Activated CD8-positive, alpha-beta T cell treated with anti-CD3 and anti-CD28 coated beads, Interleukin-2, amount 10 ng/mL, durations not matched to agents 7 days and 5 days (primary cell): ENCODE results near the gene SPOCD1. TPM values are rescaled to one million over a fixed set of nuclear protein-coding genes. Genes with fewer than 3 reads are reported as not detected.

ENCODE experiments used
- ATAC-seq: fragments of 150-1000 bp; cut with Tn5 transposase; one replicate; pipeline ENCODE4 v1.10.0; 2021; ENCODE audit warnings: moderate library complexity
- CTCF ChIA-PET: fragments of 350-600 bp; sonication (Branson Sonifier 250); formaldehyde crosslinking; loops from one replicate; lab custom pipeline; 2021; ENCODE audit warnings: antibody characterized with exemption; lab: Charles Lee
- POLR2A ChIA-PET: fragments of 350-600 bp; sonication (Branson Sonifier 250); formaldehyde crosslinking; loops from one replicate; lab custom pipeline; 2021; ENCODE audit warnings: antibody characterized with exemption; lab: Charles Lee
- DNase-seq: peaks from one replicate; pipeline ENCODE4 v3.0.0-alpha.2; 2020
- H3K27ac Mint-ChIP-seq: one replicate; pipeline ENCODE4 v1.8.0; 2021; ENCODE audit warnings: mild to moderate bottlenecking, mixed read lengths
- H3K27me3 Mint-ChIP-seq: one replicate; pipeline ENCODE4 v1.8.0; 2021; ENCODE audit warnings: low read depth, mixed read lengths
- H3K36me3 Mint-ChIP-seq: one replicate; pipeline ENCODE4 v1.8.0; 2021; ENCODE audit warnings: low read depth, mixed read lengths
- H3K4me1 Mint-ChIP-seq: one replicate; pipeline ENCODE4 v1.8.0; 2021; ENCODE audit warnings: low read depth, mixed read lengths
- H3K4me3 Mint-ChIP-seq: one replicate; pipeline ENCODE4 v1.8.0; 2021; ENCODE audit warnings: mild to moderate bottlenecking, mixed read lengths
- H3K9me3 Mint-ChIP-seq: one replicate; pipeline ENCODE4 v1.8.0; 2022; ENCODE audit warnings: mixed read lengths; ENCODE audit not compliant: insufficient read depth
- total RNA-seq, 2 experiments: library from RNA; stranded (reverse); gene quantifications; one replicate each; pipeline ENCODE4 v1.2.3, GENCODE V29; 2021

The SPOCD1 gene
- total RNA-seq, 2 experiments from 2014 or later: not detected

GRCh38 chr1:31812158-31812829, 3.5 kb downstream of the SPOCD1 start:
- Mint-ChIP-seq H3K36me3 (no peaks in the 10 kb centered on the region), H3K27ac (no peak overlapping the region), H3K27me3 (peaks cover 6% of the 10 kb centered on the region), H3K4me1 (peaks cover 10% of the 10 kb centered on the region), H3K4me3 (no peak overlapping the region), H3K9me3 (no peaks in the 10 kb centered on the region)
- CTCF ChIA-PET: interaction anchor here (1.2 to 5.8 kb wide), 3 partner anchors 23 to 152 kb away, joined by 3 to 57 read pairs (median 15); no protein-coding TSS in a partner anchor
- ATAC-seq: no peak
- POLR2A ChIA-PET: interaction anchor here (1.0 kb wide), 1 partner anchor 23 kb away, joined by 4 read pairs; no protein-coding TSS in a partner anchor
- no peak for DNase-seq

- H3K27me3 Mint-ChIP-seq: peaks cover 6% of the 10 kb centered on the region
- peaks cover 10% of the 10 kb centered on the region for H3K4me1 Mint-ChIP-seq
- POLR2A ChIA-PET: interaction anchor here (0.6 to 0.7 kb wide), 3 partner anchors 92 to 1588 kb away, joined by 3 to 6 read pairs (median 3); no protein-coding TSS in a partner anchor
- H3K9me3 Mint-ChIP-seq: no peaks in the 10 kb centered on the region
- CTCF ChIA-PET: interaction anchor here (1.0 to 4.8 kb wide), 2 partner anchors 23 to 100 kb away, joined by 3 to 15 read pairs; no protein-coding TSS in a partner anchor
- H3K27ac Mint-ChIP-seq: no peak overlapping the region
- ATAC-seq (no peak), DNase-seq (no peak)
- no peak overlapping the region for H3K4me3 Mint-ChIP-seq
- no peaks in the 10 kb centered on the region for H3K36me3 Mint-ChIP-seq
These were observed 4.2 kb downstream of the SPOCD1 start for GRCh38 chr1:31811605-31812004.

GRCh38 chr1:31809698-31810097, 6.1 kb downstream of the SPOCD1 start:
- ChIA-PET CTCF (no interaction called here), POLR2A (no interaction called here)
- Mint-ChIP-seq H3K27ac (no peak overlapping the region), H3K4me1 (no peaks in the 10 kb centered on the region), H3K36me3 (no peaks in the 10 kb centered on the region), H3K4me3 (no peak overlapping the region), H3K9me3 (no peaks in the 10 kb centered on the region), H3K27me3 (peaks cover 6% of the 10 kb centered on the region)
- DNase-seq (no peak), ATAC-seq (no peak)

GRCh38 chr1:31807273-31808048, 8.4 kb downstream of the SPOCD1 start:
- Mint-ChIP-seq H3K36me3 (no peaks in the 10 kb centered on the region), H3K27me3 (peaks cover 7% of the 10 kb centered on the region), H3K4me3 (no peak overlapping the region), H3K27ac (no peak overlapping the region), H3K9me3 (no peaks in the 10 kb centered on the region), H3K4me1 (peaks cover 6% of the 10 kb centered on the region)
- DNase-seq (no peak), ATAC-seq (no peak)
- ChIA-PET POLR2A (no interaction called here), CTCF (interaction anchor here (1.2 kb wide), 1 partner anchor 157 kb away, joined by 3 read pairs; no protein-coding TSS in a partner anchor)

GRCh38 chr1:31805318-31805717, 10.5 kb downstream of the SPOCD1 start:
- CTCF ChIA-PET: interaction anchor here (0.6 to 2.8 kb wide), 4 partner anchors 10 to 70 kb away, joined by 3 to 11 read pairs (median 4); partner anchors contain the start of gene SPOCD1
- no peaks in the 10 kb centered on the region for H3K36me3 Mint-ChIP-seq
- H3K27me3 Mint-ChIP-seq: peaks cover 11% of the 10 kb centered on the region
- ATAC-seq (no peak), DNase-seq (no peak)
- H3K4me3 Mint-ChIP-seq: no peak overlapping the region
- POLR2A ChIA-PET: interaction anchor here (1.2 kb wide), 1 partner anchor 11 kb away, joined by 3 read pairs; the partner anchor contains the start of gene SPOCD1
- no peak overlapping the region for H3K27ac Mint-ChIP-seq
- H3K4me1 Mint-ChIP-seq: peaks cover 9% of the 10 kb centered on the region
- H3K9me3 Mint-ChIP-seq: no peaks in the 10 kb centered on the region

- no peak overlapping the region for H3K4me3 Mint-ChIP-seq
- DNase-seq: no peak
- H3K9me3 Mint-ChIP-seq: no peaks in the 10 kb centered on the region
- CTCF ChIA-PET: interaction anchor here (0.6 to 2.8 kb wide), 6 partner anchors 10 to 259 kb away, joined by 3 to 11 read pairs (median 4); no protein-coding TSS in a partner anchor
- no peak overlapping the region for H3K27ac Mint-ChIP-seq
- POLR2A ChIA-PET: no interaction called here
- H3K36me3 Mint-ChIP-seq: no peaks in the 10 kb centered on the region
- H3K27me3 Mint-ChIP-seq: peaks cover 5% of the 10 kb centered on the region
- no peak for ATAC-seq
- peaks cover 9% of the 10 kb centered on the region for H3K4me1 Mint-ChIP-seq
These were observed 11.7 kb downstream of the SPOCD1 start for GRCh38 chr1:31804098-31804497.

- DNase-seq: no peak
- CTCF ChIA-PET: interaction anchor here (0.6 to 2.8 kb wide), 6 partner anchors 11 to 259 kb away, joined by 3 to 11 read pairs (median 4); no protein-coding TSS in a partner anchor
- Mint-ChIP-seq H3K36me3 (no peaks in the 10 kb centered on the region), H3K9me3 (no peaks in the 10 kb centered on the region), H3K4me1 (peaks cover 9% of the 10 kb centered on the region), H3K27me3 (peaks cover 5% of the 10 kb centered on the region), H3K27ac (no peak overlapping the region), H3K4me3 (no peak overlapping the region)
- no peak for ATAC-seq
- POLR2A ChIA-PET: no interaction called here
These were observed 12.2 kb downstream of the SPOCD1 start for GRCh38 chr1:31803610-31804009.

- ATAC-seq (no peak), DNase-seq (no peak)
- ChIA-PET CTCF (interaction anchor here (1.2 to 1.3 kb wide), 2 partner anchors 13 to 159 kb away, joined by 3 to 4 read pairs; partner anchors contain the start of gene SPOCD1), POLR2A (no interaction called here)
- Mint-ChIP-seq H3K27ac (no peak overlapping the region), H3K36me3 (no peaks in the 10 kb centered on the region), H3K9me3 (no peaks in the 10 kb centered on the region), H3K27me3 (peaks cover 5% of the 10 kb centered on the region), H3K4me3 (peak overlapping the region; percentile 54), H3K4me1 (peaks cover 9% of the 10 kb centered on the region)
These were observed 13.4 kb downstream of the SPOCD1 start for GRCh38 chr1:31802190-31803150.

- H3K4me3 Mint-ChIP-seq: no peak overlapping the region
- no peak overlapping the region for H3K27ac Mint-ChIP-seq
- CTCF ChIA-PET: interaction anchor here (0.6 to 4.4 kb wide), 4 partner anchors 13 to 160 kb away, joined by 3 to 21 read pairs (median 4); partner anchors contain the start of gene SPOCD1
- H3K4me1 Mint-ChIP-seq: peaks cover 9% of the 10 kb centered on the region
- no peak for ATAC-seq
- POLR2A ChIA-PET: no interaction called here
- H3K27me3 Mint-ChIP-seq: peaks cover 5% of the 10 kb centered on the region
- DNase-seq: no peak
- no peaks in the 10 kb centered on the region for H3K9me3 Mint-ChIP-seq
- no peaks in the 10 kb centered on the region for H3K36me3 Mint-ChIP-seq
These were observed 14.4 kb downstream of the SPOCD1 start for GRCh38 chr1:31801458-31801857.

- ChIA-PET CTCF (interaction anchor here (1.2 to 4.4 kb wide), 2 partner anchors 12 to 163 kb away, joined by 3 to 21 read pairs; no protein-coding TSS in a partner anchor), POLR2A (no interaction called here)
- H3K27ac Mint-ChIP-seq: no peak overlapping the region
- peaks cover 9% of the 10 kb centered on the region for H3K4me1 Mint-ChIP-seq
- ATAC-seq: no peak
- no peaks in the 10 kb centered on the region for H3K9me3 Mint-ChIP-seq
- H3K36me3 Mint-ChIP-seq: no peaks in the 10 kb centered on the region
- no peak for DNase-seq
- no peak overlapping the region for H3K4me3 Mint-ChIP-seq
- H3K27me3 Mint-ChIP-seq: peaks cover 8% of the 10 kb centered on the region
These were observed 15.2 kb downstream of the SPOCD1 start for GRCh38 chr1:31800674-31800967.
